GM21786 (cell line): ENCODE data around the gene POU4F1.
"Not testable (repeated sequence)": the region's sequence is repeated elsewhere in the genome, so short reads cannot be mapped to it uniquely, and the experiment has no call there.

Experiments used
- ATAC-seq: cut with Tn5 transposase; IDR thresholded peaks from one replicate; pipeline ENCODE4 v1.9.1; 2021; ENCODE audit not compliant: unreplicated experiment

The POU4F1 gene

GRCh38 chr13:78603240-78603957 lies at the start of gene POU4F1:
POU4F1 (minus strand) TSS chr13:78603552; CDS start chr13:78603326, 226 bp downstream.
- peak; percentile 71 for ATAC-seq

GRCh38 chr13:78652651-78653050 lies 49.3 kb upstream of the POU4F1 start:
- ATAC-seq, result no peak

GRCh38 chr13:78650717-78651083 lies 47.3 kb upstream of the POU4F1 start:
- ATAC-seq, result no peak

GRCh38 chr13:78649997-78650716 lies 46.8 kb upstream of the POU4F1 start:
- no peak for ATAC-seq

GRCh38 chr13:78647109-78647678 lies 43.8 kb upstream of the POU4F1 start:
- not testable (repeated sequence) for ATAC-seq

- peak; percentile 61 for ATAC-seq
These were observed 34.9 kb upstream of the POU4F1 start for GRCh38 chr13:78638216-78638615.

- no peak for ATAC-seq
These were observed 33.1 kb upstream of the POU4F1 start for GRCh38 chr13:78636495-78636894.

GRCh38 chr13:78632996-78633395 lies 29.6 kb upstream of the POU4F1 start:
- no peak for ATAC-seq

GRCh38 chr13:78631077-78631476 lies 27.7 kb upstream of the POU4F1 start:
- ATAC-seq, result no peak

GRCh38 chr13:78630511-78630910 lies 27.2 kb upstream of the POU4F1 start:
- no peak for ATAC-seq

GRCh38 chr13:78625384-78625783 lies 22.0 kb upstream of the POU4F1 start:
- no peak for ATAC-seq

- ATAC-seq, result no peak
These were observed 19.8 kb upstream of the POU4F1 start for GRCh38 chr13:78623132-78623531.

- ATAC-seq, result no peak
These were observed 17.7 kb upstream of the POU4F1 start for GRCh38 chr13:78620936-78621470.

GRCh38 chr13:78618411-78618810 lies 15.1 kb upstream of the POU4F1 start:
- no peak for ATAC-seq

- no peak for ATAC-seq
These were observed 7.7 kb upstream of the POU4F1 start for GRCh38 chr13:78611040-78611439.

- ATAC-seq, result no peak
These were observed 7.1 kb upstream of the POU4F1 start for GRCh38 chr13:78610381-78610883.

- ATAC-seq, result no peak
These were observed 6.3 kb upstream of the POU4F1 start for GRCh38 chr13:78609464-78610205.

GRCh38 chr13:78608688-78609463 lies 5.5 kb upstream of the POU4F1 start:
- no peak for ATAC-seq

- no peak for ATAC-seq
These were observed 4.9 kb upstream of the POU4F1 start for GRCh38 chr13:78608252-78608687.
